Measurements from ENCODE around the gene IFT122.
"Not testable (repeated sequence)": the region's sequence is repeated elsewhere in the genome, so short reads cannot be mapped to it uniquely, and the experiment has no call there.

The IFT122 gene

GRCh38 chr3:129507181-129507831 lies 67.3 kb downstream of the IFT122 start:
- no peak for TF ChIP-seq CTCF (IDR thresholded peaks at IDR 0.05; ENCODE audit: borderline replicate concordance, insufficient read depth, low read depth, low read length)
- no peak overlapping the region for H3K4me3 ChIP-seq (ENCODE audit: low read depth, low read length)

GRCh38 chr3:129512595-129512994 lies 72.6 kb downstream of the IFT122 start:
- H3K4me3 ChIP-seq (ENCODE audit: low read depth, low read length) = no peak overlapping the region
- no peak for TF ChIP-seq CTCF (IDR thresholded peaks at IDR 0.05; ENCODE audit: borderline replicate concordance, insufficient read depth, low read depth, low read length)

- H3K4me3 ChIP-seq (ENCODE audit: low read depth, low read length) = no peak overlapping the region
- no peak for TF ChIP-seq CTCF (IDR thresholded peaks at IDR 0.05; ENCODE audit: borderline replicate concordance, insufficient read depth, low read depth, low read length)
Measured at GRCh38 chr3:129513705-129514104, 73.7 kb downstream of the IFT122 start.

GRCh38 chr3:129514110-129514509 lies 74.1 kb downstream of the IFT122 start:
- TF ChIP-seq CTCF (IDR thresholded peaks at IDR 0.05; ENCODE audit: borderline replicate concordance, insufficient read depth, low read depth, low read length) = no peak
- H3K4me3 ChIP-seq (ENCODE audit: low read depth, low read length) = no peak overlapping the region

- TF ChIP-seq CTCF (IDR thresholded peaks at IDR 0.05; ENCODE audit: borderline replicate concordance, insufficient read depth, low read depth, low read length) = no peak
- no peak overlapping the region for H3K4me3 ChIP-seq (ENCODE audit: low read depth, low read length)
Measured at GRCh38 chr3:129514563-129514962, 74.5 kb downstream of the IFT122 start.

GRCh38 chr3:129515108-129515820 lies 75.2 kb downstream of the IFT122 start:
- H3K4me3 ChIP-seq (ENCODE audit: low read depth, low read length) = not testable (repeated sequence)

GRCh38 chr3:129515821-129516432 lies 75.9 kb downstream of the IFT122 start:
- not testable (repeated sequence) for H3K4me3 ChIP-seq (ENCODE audit: low read depth, low read length)

- TF ChIP-seq CTCF (IDR thresholded peaks at IDR 0.05; ENCODE audit: borderline replicate concordance, insufficient read depth, low read depth, low read length) = no peak
- no peak overlapping the region for H3K4me3 ChIP-seq (ENCODE audit: low read depth, low read length)
Measured at GRCh38 chr3:129517516-129517915, 77.5 kb downstream of the IFT122 start.
